WTC11 (cell line): Measurements from ENCODE around the gene ZNF763.

ENCODE experiments used
- CBFB ChIP-seq: sonication (generic); formaldehyde crosslinking; IDR thresholded peaks from 2 replicates; pipeline ENCODE4 v1.8.1; 2022; ENCODE audit warnings: mild to moderate bottlenecking, low read depth, missing genetic modification reagents
- CREM ChIP-seq: sonication (generic); formaldehyde crosslinking; IDR thresholded peaks from 2 replicates; pipeline ENCODE4 v1.8.1; 2022; ENCODE audit warnings: mild to moderate bottlenecking, missing genetic modification reagents, moderate library complexity
- FOXJ3 ChIP-seq: sonication (generic); formaldehyde crosslinking; IDR thresholded peaks from 2 replicates; pipeline ENCODE4 v1.9.0; 2021; ENCODE audit warnings: missing genetic modification reagents, mild to moderate bottlenecking, borderline replicate concordance
- FOXP1 ChIP-seq: sonication (generic); formaldehyde crosslinking; IDR thresholded peaks from 2 replicates; pipeline ENCODE4 v1.8.0; 2022; ENCODE audit warnings: missing genetic modification reagents, mild to moderate bottlenecking, moderate library complexity, borderline replicate concordance
- JUN ChIP-seq: sonication (generic); formaldehyde crosslinking; IDR thresholded peaks from 2 replicates; pipeline ENCODE4 v1.8.0; 2023; ENCODE audit warnings: mild to moderate bottlenecking, missing genetic modification reagents
- TEAD1 ChIP-seq: sonication (generic); formaldehyde crosslinking; IDR thresholded peaks from 2 replicates; pipeline ENCODE4 v1.8.0; 2022; ENCODE audit warnings: mild to moderate bottlenecking, missing genetic modification reagents
- TP53 ChIP-seq: sonication (generic); formaldehyde crosslinking; IDR thresholded peaks from 2 replicates; pipeline ENCODE4 v1.8.1; 2023; ENCODE audit warnings: mild to moderate bottlenecking, missing genetic modification reagents
- ZNF219 ChIP-seq: sonication (generic); formaldehyde crosslinking; IDR thresholded peaks from 2 replicates; pipeline ENCODE4 v1.8.0; 2023; ENCODE audit warnings: missing genetic modification reagents, mild to moderate bottlenecking, borderline replicate concordance
- TF ChIP-seq, protein P1 (sequence below): fragments of 200-600 bp; IDR thresholded peaks from 2 replicates; pipeline ENCODE4 v1.8.0; 2022; ENCODE audit warnings: antibody characterized with exemption
- TF ChIP-seq, protein P2 (sequence below): sonication (generic); formaldehyde crosslinking; IDR thresholded peaks from 2 replicates; pipeline ENCODE4 v1.8.1; 2023; ENCODE audit warnings: mild to moderate bottlenecking, missing genetic modification reagents, moderate library complexity
- TF ChIP-seq, protein P3 (sequence below): sonication (generic); formaldehyde crosslinking; IDR thresholded peaks from 2 replicates; pipeline ENCODE4 v1.8.0; 2023; ENCODE audit warnings: missing genetic modification reagents
- TF ChIP-seq, protein P4 (sequence below): sonication (generic); formaldehyde crosslinking; IDR thresholded peaks from 2 replicates; pipeline ENCODE4 v1.8.0; 2022; ENCODE audit warnings: mild to moderate bottlenecking, missing genetic modification reagents
- TF ChIP-seq, protein P5 (sequence below): sonication (generic); formaldehyde crosslinking; IDR thresholded peaks from 2 replicates; pipeline ENCODE4 v1.8.0; 2022; ENCODE audit warnings: missing genetic modification reagents
- TF ChIP-seq, protein P6 (sequence below): sonication (generic); formaldehyde crosslinking; conservative IDR thresholded peaks from 2 replicates; pipeline ENCODE4 v1.8.1; 2022; ENCODE audit warnings: mild to moderate bottlenecking, missing genetic modification reagents

DNA sequence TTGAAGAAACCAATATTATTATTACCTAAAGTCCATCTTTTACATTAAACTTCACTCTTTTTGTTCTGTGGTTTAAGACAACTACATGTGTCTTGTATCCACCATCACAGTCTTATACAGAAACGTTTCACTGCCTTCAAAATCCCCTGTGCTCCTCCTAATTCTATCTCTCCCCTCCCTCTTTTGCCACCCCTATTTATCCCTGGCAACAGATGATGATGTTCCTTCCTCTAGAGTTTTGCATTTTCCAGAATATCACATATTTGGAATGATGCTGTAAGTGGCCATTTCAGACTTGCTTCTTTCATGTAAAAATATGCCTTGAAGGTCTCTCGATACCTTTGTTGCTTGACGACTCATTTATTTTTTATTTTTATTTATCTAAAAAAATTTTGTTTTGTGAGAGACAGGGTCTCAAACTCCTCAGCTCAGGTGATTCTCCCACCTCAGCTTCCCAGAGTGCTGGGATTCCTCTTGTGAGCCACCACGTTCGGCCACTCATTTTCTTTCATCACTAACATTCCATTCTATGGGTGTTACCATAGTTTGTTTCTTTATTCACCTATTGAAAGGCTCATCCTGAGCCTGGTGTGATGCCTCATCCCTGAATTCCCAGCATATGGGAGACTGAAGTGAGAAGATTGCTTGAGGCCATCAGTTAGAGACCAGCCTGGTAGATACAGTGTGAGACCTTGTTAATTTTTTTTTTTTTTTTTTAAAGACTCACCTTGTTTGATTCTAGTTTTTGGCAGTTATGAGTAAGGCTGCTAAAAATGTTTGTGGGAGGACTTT, 8.4 kb downstream of the ZNF763 start:
- TF ChIP-seq, protein P1, sequence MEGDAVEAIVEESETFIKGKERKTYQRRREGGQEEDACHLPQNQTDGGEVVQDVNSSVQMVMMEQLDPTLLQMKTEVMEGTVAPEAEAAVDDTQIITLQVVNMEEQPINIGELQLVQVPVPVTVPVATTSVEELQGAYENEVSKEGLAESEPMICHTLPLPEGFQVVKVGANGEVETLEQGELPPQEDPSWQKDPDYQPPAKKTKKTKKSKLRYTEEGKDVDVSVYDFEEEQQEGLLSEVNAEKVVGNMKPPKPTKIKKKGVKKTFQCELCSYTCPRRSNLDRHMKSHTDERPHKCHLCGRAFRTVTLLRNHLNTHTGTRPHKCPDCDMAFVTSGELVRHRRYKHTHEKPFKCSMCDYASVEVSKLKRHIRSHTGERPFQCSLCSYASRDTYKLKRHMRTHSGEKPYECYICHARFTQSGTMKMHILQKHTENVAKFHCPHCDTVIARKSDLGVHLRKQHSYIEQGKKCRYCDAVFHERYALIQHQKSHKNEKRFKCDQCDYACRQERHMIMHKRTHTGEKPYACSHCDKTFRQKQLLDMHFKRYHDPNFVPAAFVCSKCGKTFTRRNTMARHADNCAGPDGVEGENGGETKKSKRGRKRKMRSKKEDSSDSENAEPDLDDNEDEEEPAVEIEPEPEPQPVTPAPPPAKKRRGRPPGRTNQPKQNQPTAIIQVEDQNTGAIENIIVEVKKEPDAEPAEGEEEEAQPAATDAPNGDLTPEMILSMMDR: no peak
- TF ChIP-seq JUN (CRISPR knock-in tag): no peak
- no peak for TF ChIP-seq TP53 (CRISPR knock-in tag)
- TF ChIP-seq FOXJ3: no peak
- no peak for TF ChIP-seq CBFB (CRISPR knock-in tag)
- TF ChIP-seq, protein P2, sequence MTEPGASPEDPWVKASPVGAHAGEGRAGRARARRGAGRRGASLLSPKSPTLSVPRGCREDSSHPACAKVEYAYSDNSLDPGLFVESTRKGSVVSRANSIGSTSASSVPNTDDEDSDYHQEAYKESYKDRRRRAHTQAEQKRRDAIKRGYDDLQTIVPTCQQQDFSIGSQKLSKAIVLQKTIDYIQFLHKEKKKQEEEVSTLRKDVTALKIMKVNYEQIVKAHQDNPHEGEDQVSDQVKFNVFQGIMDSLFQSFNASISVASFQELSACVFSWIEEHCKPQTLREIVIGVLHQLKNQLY (CRISPR knock-in tag): no peak
- no peak for TF ChIP-seq TEAD1 (CRISPR knock-in tag)
- TF ChIP-seq, protein P3, sequence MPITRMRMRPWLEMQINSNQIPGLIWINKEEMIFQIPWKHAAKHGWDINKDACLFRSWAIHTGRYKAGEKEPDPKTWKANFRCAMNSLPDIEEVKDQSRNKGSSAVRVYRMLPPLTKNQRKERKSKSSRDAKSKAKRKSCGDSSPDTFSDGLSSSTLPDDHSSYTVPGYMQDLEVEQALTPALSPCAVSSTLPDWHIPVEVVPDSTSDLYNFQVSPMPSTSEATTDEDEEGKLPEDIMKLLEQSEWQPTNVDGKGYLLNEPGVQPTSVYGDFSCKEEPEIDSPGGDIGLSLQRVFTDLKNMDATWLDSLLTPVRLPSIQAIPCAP: no peak
- TF ChIP-seq, protein P4, sequence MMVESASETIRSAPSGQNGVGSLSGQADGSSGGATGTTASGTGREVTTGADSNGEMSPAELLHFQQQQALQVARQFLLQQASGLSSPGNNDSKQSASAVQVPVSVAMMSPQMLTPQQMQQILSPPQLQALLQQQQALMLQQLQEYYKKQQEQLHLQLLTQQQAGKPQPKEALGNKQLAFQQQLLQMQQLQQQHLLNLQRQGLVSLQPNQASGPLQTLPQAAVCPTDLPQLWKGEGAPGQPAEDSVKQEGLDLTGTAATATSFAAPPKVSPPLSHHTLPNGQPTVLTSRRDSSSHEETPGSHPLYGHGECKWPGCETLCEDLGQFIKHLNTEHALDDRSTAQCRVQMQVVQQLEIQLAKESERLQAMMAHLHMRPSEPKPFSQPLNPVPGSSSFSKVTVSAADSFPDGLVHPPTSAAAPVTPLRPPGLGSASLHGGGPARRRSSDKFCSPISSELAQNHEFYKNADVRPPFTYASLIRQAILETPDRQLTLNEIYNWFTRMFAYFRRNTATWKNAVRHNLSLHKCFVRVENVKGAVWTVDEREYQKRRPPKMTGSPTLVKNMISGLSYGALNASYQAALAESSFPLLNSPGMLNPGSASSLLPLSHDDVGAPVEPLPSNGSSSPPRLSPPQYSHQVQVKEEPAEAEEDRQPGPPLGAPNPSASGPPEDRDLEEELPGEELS (CRISPR knock-in tag): no peak
- no peak for TF ChIP-seq CREM
- TF ChIP-seq, protein P5, sequence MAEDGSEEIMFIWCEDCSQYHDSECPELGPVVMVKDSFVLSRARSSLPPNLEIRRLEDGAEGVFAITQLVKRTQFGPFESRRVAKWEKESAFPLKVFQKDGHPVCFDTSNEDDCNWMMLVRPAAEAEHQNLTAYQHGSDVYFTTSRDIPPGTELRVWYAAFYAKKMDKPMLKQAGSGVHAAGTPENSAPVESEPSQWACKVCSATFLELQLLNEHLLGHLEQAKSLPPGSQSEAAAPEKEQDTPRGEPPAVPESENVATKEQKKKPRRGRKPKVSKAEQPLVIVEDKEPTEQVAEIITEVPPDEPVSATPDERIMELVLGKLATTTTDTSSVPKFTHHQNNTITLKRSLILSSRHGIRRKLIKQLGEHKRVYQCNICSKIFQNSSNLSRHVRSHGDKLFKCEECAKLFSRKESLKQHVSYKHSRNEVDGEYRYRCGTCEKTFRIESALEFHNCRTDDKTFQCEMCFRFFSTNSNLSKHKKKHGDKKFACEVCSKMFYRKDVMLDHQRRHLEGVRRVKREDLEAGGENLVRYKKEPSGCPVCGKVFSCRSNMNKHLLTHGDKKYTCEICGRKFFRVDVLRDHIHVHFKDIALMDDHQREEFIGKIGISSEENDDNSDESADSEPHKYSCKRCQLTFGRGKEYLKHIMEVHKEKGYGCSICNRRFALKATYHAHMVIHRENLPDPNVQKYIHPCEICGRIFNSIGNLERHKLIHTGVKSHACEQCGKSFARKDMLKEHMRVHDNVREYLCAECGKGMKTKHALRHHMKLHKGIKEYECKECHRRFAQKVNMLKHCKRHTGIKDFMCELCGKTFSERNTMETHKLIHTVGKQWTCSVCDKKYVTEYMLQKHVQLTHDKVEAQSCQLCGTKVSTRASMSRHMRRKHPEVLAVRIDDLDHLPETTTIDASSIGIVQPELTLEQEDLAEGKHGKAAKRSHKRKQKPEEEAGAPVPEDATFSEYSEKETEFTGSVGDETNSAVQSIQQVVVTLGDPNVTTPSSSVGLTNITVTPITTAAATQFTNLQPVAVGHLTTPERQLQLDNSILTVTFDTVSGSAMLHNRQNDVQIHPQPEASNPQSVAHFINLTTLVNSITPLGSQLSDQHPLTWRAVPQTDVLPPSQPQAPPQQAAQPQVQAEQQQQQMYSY (CRISPR knock-in tag): no peak
- TF ChIP-seq, protein P6, sequence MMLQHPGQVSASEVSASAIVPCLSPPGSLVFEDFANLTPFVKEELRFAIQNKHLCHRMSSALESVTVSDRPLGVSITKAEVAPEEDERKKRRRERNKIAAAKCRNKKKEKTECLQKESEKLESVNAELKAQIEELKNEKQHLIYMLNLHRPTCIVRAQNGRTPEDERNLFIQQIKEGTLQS: no peak
- no peak for TF ChIP-seq ZNF219 (CRISPR knock-in tag)
- no peak for TF ChIP-seq FOXP1 (CRISPR knock-in tag)
